ENCODE results near the gene CYP27C1. TPM values are rescaled to one million over a fixed set of nuclear protein-coding genes. Genes with fewer than 3 reads are reported as not detected.

Gene CYP27C1
- total RNA-seq, 1 experiment from 2014 or later: 1.5 TPM

DNA sequence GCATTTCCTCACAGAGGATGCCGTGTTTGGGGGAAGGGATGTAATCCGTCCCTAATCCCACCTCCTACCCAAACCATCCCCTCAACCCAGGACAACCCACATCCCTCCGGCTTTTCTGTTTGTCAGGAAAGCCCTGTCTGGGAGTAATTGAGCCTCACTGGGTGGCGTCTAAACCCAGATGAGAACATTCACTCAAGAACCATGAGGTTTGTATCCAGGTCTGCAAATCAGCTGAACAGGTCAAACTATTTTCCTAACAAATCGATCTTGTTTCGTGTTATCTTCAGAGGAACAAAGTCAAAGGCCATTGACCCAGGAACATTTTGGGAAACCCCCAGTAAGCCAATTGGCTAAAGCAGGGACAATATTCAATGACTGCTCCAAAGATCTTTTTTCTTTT is 25.7 kb downstream of the CYP27C1 start:
- no peak for DNase-seq (ENCODE audit: low read depth)

- no peak for DNase-seq (ENCODE audit: low read depth)
Measured at GRCh38 chr2:127193967-127194280, 26.2 kb downstream of the CYP27C1 start.

- no peak for DNase-seq (ENCODE audit: low read depth)
Measured at GRCh38 chr2:127193164-127193966, 26.7 kb downstream of the CYP27C1 start.

GRCh38 chr2:127191331-127192219 is 28.5 kb downstream of the CYP27C1 start:
- DNase-seq (ENCODE audit: low read depth): no peak

DNA sequence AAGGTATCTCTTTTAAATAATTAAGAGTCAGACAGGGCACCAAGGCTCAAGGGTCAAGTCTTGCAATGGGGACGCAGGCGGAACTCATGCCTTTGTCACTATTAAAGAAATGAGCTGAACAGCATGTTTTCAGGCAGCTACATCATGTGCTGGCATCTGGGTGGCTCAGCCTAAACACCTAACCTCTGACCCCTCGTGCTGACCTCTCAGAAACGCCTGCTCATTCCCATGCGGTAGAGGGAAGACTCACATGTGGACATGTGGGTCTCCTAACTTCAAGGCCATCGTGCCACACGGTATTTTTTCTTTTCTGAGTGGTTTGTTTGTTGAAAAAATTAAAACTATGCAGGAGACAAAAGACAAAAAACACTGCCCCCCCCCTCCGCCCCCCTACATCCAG is 31.3 kb downstream of the CYP27C1 start:
- no peak for DNase-seq (ENCODE audit: low read depth)

- no peak for DNase-seq (ENCODE audit: low read depth)
Measured at GRCh38 chr2:127187831-127188230, 32.3 kb downstream of the CYP27C1 start.

DNA sequence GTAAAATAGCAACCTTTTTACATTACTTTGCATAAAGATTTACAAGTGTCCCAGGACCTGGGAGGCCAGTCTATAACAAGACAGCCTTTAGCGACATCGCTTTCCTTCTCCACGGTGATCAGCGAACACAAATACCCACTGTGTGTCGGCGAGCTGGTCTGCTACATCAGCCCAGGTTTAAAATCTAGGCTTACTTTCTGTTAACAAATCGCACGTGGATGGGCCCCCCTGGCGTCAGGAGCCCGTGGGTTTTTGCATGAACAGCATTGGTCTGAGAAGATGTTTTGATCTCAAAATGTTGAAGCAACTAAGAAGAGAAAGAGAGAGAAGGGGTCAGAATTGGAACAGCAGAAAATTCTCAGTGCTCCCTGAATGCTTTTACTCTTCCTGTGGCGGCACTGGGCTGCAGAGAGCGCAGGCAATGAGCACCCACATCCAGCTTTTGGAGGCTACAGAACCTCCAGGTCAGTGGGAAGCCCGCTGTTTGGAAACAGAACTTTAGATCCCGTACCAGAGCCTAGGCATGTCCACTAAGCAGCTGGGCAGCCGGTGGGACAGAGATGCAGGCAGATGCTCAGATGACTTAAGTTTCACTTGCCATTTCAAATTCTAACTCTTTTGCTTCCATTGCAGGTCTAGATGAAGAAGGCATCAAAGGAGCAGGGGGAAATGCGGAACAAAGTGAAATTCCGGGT is 32.9 kb downstream of the CYP27C1 start:
- no peak for DNase-seq (ENCODE audit: low read depth)

- DNase-seq (ENCODE audit: low read depth): no peak
Measured at GRCh38 chr2:127185705-127186104, 34.4 kb downstream of the CYP27C1 start.

GRCh38 chr2:127185093-127185492 is 35.0 kb downstream of the CYP27C1 start:
- DNase-seq (ENCODE audit: low read depth): no peak

DNA sequence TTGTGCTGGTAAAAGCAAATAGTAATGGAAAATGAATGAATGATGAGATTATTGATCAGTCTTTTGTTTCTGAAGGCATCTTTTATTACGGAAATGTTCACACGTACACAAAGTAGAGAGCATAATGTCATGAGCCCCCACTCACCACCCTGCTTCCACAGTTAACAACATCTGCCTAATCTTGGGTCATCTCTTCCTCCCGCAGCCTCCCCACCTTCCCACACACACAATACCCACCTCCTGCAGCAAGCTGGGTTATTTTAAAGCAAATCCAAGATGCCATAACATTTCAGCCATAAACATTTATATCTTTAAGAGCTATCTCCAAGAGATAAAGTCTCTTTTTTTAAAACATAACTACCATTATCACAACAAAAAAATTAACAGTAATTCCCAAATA is 36.3 kb downstream of the CYP27C1 start:
- no peak for DNase-seq (ENCODE audit: low read depth)

- no peak for DNase-seq (ENCODE audit: low read depth)
Measured at GRCh38 chr2:127182626-127183458, 37.3 kb downstream of the CYP27C1 start.

GRCh38 chr2:127181851-127182250 is 38.2 kb downstream of the CYP27C1 start:
- DNase-seq (ENCODE audit: low read depth): no peak

- DNase-seq (ENCODE audit: low read depth): peak; percentile 31
Measured at GRCh38 chr2:127179766-127180165, 40.3 kb downstream of the CYP27C1 start.

- DNase-seq (ENCODE audit: low read depth): no peak
Measured at GRCh38 chr2:127177617-127178263, 42.4 kb downstream of the CYP27C1 start.

- no peak for DNase-seq (ENCODE audit: low read depth)
Measured at GRCh38 chr2:127176371-127177311, 43.5 kb downstream of the CYP27C1 start.

DNA sequence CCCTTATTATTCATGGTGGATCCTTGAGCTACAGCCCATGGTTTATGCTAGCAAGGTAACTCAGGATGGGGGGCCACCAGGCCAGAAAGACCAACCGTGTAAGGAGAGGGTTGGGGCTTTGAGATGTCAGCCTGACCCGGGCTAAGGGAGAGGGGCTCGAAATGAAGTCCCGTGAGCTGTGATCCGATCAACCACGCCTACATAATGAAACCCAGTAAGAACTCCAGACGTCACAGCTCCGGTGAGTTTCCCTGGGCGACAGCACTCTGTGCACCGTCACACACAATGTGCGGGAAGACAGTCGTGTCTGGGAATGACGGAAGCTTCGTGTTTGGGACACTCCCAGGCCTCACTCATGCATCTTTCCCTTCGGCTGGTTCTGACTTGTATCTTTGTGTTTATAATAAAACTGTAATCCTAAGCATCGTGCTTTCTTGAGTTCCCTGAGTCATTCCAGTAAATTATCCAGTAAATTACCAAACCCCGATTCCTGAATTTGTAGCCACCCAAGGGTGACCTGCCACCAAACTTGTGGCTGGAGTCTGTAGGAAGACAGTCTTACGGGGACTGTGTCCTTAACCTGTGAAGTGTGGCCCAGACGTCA is 44.2 kb downstream of the CYP27C1 start:
- DNase-seq (ENCODE audit: low read depth): no peak

DNA sequence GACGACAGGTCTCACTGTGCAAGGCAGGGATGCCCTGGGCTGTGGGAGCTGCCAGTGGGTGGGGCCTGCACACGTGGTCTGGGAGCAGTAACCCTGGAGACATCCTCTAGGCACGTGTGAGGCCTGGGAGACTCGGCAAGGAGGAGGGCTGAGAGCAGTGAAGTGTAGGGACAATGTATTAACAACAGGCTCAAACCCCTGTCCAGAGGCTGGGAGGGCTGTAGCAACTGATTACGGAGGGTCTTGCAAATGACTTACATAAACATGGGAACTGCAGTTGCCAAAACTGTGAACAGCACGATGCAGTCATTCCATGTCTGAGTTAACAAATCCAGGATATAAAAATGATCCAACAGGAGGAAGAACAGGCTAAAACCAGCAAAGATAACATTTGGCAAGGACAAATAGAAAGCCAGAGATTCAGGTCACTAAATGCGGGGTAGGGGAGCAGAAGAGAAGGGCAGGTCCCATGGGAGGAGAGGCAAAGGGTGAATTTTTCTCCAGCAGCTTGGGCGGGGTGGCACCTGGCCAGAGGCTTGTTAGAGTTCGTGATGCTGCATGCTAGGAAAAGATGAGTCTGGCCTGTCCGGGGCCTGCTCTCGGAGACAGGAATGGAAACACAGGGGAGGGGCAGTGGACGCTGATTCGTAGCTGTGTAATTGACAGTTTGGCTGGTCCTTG is 44.9 kb downstream of the CYP27C1 start:
- no peak for DNase-seq (ENCODE audit: low read depth)

DNA sequence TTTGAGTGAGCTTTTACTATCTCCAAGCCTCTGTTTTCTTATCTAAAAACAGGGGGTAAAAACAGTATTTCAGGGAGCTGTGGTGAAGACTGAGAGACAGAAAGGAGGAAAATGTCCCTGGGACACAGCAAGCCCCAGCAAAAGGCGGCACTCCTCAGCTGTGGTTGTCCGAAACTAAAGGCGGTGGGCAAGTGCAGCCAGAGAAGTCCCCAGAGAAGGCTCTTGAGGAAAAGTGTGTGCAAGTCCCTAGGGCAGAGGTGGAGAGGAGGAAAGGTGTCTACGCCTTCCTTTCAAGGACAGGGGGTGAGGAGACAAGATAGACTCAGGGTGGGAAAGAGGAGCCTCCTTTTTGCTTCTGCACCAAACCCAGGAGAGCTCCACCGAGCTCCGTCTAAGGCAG is 45.5 kb downstream of the CYP27C1 start:
- no peak for DNase-seq (ENCODE audit: low read depth)

Measured in HT1080 (cell line).